Brain microvascular endothelial cell (primary cell): ENCODE measurements around the gene ECPAS.

ENCODE experiments used
- DNase-seq: peaks from one replicate; pipeline ENCODE4 v3.0.0-alpha.2; 2020
- H3K27ac ChIP-seq: fragments of 250-450 bp; sonication (Bioruptor Pico); 2 replicates; pipeline ENCODE4 v1.5.1; 2020; ENCODE audit warnings: mild to moderate bottlenecking, moderate library complexity
- H3K27me3 ChIP-seq: fragments of 250-450 bp; sonication (Bioruptor Pico); replicated peaks from 2 replicates; pipeline ENCODE4 v1.5.1; 2020; ENCODE audit warnings: mild to moderate bottlenecking
- H3K36me3 ChIP-seq: fragments of 250-450 bp; sonication (Bioruptor Pico); replicated peaks from 2 replicates; pipeline ENCODE4 v1.5.1; 2020; ENCODE audit warnings: mild to moderate bottlenecking
- H3K4me3 ChIP-seq: 2 replicates; pipeline ENCODE4 v1.5.1; 2011; ENCODE audit warnings: low read depth, mild to moderate bottlenecking, control low read depth, low read length, moderate library complexity
- in situ Hi-C: cut with HindIII; loops from 2 replicates; pipeline ENCODE4 v1.10.0; 2017; ENCODE audit warnings: low sequenced_read_pairs, low pct_ligation_motif_present
- TF ChIP-seq, protein P1 (sequence below): IDR thresholded peaks from 2 replicates; pipeline ENCODE4 v1.5.1; 2011; ENCODE audit warnings: low read depth, mild to moderate bottlenecking, moderate library complexity, low read length, control low read depth, inconsistent platforms; ENCODE audit errors: missing control alignments

ECPAS gene

GRCh38 chr9:111389406-111389805 is 94.8 kb downstream of the ECPAS start:
- in situ Hi-C loops = no loop called here
- Histone ChIP-seq H3K27ac (no peak overlapping the region), H3K36me3 (peaks cover 76% of the 10 kb centered on the region), H3K4me3 (no peak overlapping the region), H3K27me3 (no peaks in the 10 kb centered on the region)
- TF ChIP-seq, protein P1, sequence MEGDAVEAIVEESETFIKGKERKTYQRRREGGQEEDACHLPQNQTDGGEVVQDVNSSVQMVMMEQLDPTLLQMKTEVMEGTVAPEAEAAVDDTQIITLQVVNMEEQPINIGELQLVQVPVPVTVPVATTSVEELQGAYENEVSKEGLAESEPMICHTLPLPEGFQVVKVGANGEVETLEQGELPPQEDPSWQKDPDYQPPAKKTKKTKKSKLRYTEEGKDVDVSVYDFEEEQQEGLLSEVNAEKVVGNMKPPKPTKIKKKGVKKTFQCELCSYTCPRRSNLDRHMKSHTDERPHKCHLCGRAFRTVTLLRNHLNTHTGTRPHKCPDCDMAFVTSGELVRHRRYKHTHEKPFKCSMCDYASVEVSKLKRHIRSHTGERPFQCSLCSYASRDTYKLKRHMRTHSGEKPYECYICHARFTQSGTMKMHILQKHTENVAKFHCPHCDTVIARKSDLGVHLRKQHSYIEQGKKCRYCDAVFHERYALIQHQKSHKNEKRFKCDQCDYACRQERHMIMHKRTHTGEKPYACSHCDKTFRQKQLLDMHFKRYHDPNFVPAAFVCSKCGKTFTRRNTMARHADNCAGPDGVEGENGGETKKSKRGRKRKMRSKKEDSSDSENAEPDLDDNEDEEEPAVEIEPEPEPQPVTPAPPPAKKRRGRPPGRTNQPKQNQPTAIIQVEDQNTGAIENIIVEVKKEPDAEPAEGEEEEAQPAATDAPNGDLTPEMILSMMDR = no peak
- no peak for DNase-seq

DNA sequence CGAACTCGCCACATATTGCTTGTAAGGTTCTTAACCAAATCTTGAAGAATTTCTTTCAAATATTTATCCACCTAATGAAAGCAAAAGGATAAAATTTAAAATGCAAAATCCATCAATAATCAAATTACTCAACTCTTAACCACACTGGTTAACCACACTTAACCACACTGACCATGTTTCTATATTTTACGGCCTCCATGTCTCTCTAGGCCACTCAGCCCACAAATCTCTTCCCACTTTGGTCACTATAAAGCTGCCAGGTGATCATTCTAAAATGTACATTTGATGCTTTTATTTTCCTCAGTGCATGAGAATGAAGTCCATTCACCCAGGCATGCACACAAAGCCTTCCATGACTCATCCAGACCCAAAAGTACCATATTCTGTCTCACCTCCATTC is 97.8 kb downstream of the ECPAS start:
- in situ Hi-C loops = no loop called here
- H3K4me3 ChIP-seq = no peak overlapping the region
- no peak for DNase-seq
- TF ChIP-seq, protein P1 = no peak
- H3K27me3 ChIP-seq = no peaks in the 10 kb centered on the region
- no peak overlapping the region for H3K27ac ChIP-seq
- H3K36me3 ChIP-seq = peaks cover 79% of the 10 kb centered on the region

DNA sequence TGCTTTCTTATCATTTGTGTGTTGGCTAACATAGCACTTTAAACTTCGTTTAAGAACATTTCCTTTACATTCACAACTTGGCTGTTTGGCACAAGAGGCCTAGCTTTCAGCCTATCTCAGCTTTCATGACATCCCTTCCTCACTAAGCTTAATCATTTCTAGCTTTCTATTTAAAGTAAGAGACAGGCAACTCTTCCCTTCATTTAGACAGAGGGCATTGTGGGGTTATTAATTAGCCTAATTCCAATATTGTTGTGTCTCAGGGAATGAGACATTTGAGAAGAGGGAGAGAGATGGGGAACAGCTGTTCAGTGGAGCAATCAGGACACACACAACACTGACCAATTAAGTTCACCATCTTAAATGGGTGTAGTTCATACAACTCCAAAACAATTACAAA is 103.2 kb downstream of the ECPAS start:
- no peak for DNase-seq
- TF ChIP-seq, protein P1 = no peak
- H3K4me3 ChIP-seq = no peak overlapping the region
- H3K27ac ChIP-seq = no peak overlapping the region
- in situ Hi-C loops = no loop called here
- no peaks in the 10 kb centered on the region for H3K27me3 ChIP-seq
- peaks cover 68% of the 10 kb centered on the region for H3K36me3 ChIP-seq

GRCh38 chr9:111375817-111376564 is 108.2 kb downstream of the ECPAS start:
- no peak overlapping the region for H3K4me3 ChIP-seq
- H3K27me3 ChIP-seq = no peaks in the 10 kb centered on the region
- no peak for DNase-seq
- no peak overlapping the region for H3K27ac ChIP-seq
- in situ Hi-C loops = no loop called here
- peaks cover 66% of the 10 kb centered on the region for H3K36me3 ChIP-seq
- TF ChIP-seq, protein P1 = no peak

DNA sequence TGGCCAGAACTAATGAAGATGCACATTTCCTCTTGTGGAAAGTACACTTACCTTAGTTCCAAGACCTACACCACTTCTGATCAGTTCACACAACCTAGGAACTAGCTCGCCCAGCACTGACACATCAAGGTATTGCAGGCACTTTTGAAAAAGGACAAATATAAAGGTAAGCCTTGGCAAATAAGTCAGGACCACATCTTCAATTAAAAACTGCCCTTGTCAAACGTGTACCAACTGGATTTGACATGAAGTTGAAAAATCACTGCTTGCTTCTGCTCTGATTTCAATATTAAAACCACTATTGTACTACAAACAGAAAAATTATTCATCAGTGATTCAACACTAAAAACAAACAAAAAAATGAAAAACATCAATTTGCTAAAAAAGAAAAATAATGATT is 109.1 kb downstream of the ECPAS start:
- DNase-seq = no peak
- H3K27me3 ChIP-seq = no peaks in the 10 kb centered on the region
- TF ChIP-seq, protein P1 = no peak
- H3K36me3 ChIP-seq = peaks cover 67% of the 10 kb centered on the region
- no peak overlapping the region for H3K27ac ChIP-seq
- H3K4me3 ChIP-seq = no peak overlapping the region
- in situ Hi-C loops = no loop called here

DNA sequence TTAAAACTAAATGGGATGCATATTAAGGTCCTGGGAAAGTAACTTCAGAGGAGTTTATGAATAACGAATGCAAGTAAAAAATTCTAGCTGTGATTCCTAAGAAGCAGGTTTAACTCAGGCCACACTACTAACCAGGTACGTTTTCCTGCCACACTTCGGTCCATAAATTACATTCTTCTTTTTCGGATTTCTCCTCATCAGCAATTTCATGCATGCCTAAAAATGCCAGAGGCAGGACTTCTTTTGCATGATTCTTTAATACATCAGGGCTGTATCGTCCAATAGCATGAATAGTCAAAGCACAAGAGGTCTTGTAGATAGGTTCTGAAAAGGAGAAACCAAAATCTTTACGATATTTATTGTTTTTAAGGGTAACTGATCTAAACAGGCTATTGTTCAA is 111.9 kb downstream of the ECPAS start:
- Histone ChIP-seq H3K27ac (no peak overlapping the region), H3K4me3 (no peak overlapping the region), H3K27me3 (no peaks in the 10 kb centered on the region), H3K36me3 (peaks cover 69% of the 10 kb centered on the region)
- TF ChIP-seq, protein P1 = no peak
- in situ Hi-C loops = no loop called here
- no peak for DNase-seq
